ENCODE results near the gene TOP1. TPM values are rescaled to one million over a fixed set of nuclear protein-coding genes. Genes with fewer than 3 reads are reported as not detected.

The TOP1 gene
- total RNA-seq, 2 donors from 2014 or later = 78.8 to 82.5 TPM

- 89 to 94% methylated on average over 4 to 6 of the region's 6 CpGs for WGBS, 2 experiments (ENCODE audit: insufficient coverage in 1 of 2, insufficient read length in 1 of 2)
- Mint-ChIP-seq H3K9me3 (peaks cover 3% of the 10 kb centered on the region), H3K4me3 (no peak overlapping the region), H3K4me1 (peaks cover 59% of the 10 kb centered on the region), H3K36me3 (ENCODE audit: low read depth) (peaks cover 12% of the 10 kb centered on the region), H3K27ac (no peak overlapping the region), H3K27me3 (ENCODE audit: insufficient read depth) (peaks cover 33% of the 10 kb centered on the region)
- Histone ChIP-seq H3K4me1 (ENCODE audit: control insufficient read depth, insufficient read depth, low read length) (peaks cover 10% of the 10 kb centered on the region), H3K36me3 (ENCODE audit: control insufficient read depth, insufficient read depth, low read length) (peaks cover 6% of the 10 kb centered on the region), H3K9ac (ENCODE audit: extremely low read depth, low read length, poor library complexity, severe bottlenecking) (no peak overlapping the region), H3K27ac (ENCODE audit: low read depth, low read length) (no peak overlapping the region), H3K4me3 (ENCODE audit: low read length) (no peak overlapping the region), H3K27me3 (ENCODE audit: control insufficient read depth, insufficient read depth, low read length, poor library complexity, severe bottlenecking) (peaks cover 14% of the 10 kb centered on the region), H3K9me3 (ENCODE audit: control insufficient read depth, low read length) (no peaks in the 10 kb centered on the region)
- no peak for DNase-seq
- no peak for TF ChIP-seq CTCF (conservative IDR thresholded peaks at IDR 0.05)
Observed at GRCh38 chr20:41052742-41053419, 24.3 kb downstream of the TOP1 start.

- Mint-ChIP-seq H3K36me3 (ENCODE audit: low read depth) (peaks cover 12% of the 10 kb centered on the region), H3K4me1 (peaks cover 49% of the 10 kb centered on the region), H3K27me3 (ENCODE audit: insufficient read depth) (peaks cover 33% of the 10 kb centered on the region), H3K27ac (no peak overlapping the region), H3K9me3 (peaks cover 3% of the 10 kb centered on the region), H3K4me3 (no peak overlapping the region)
- H3K36me3 ChIP-seq (ENCODE audit: control insufficient read depth, insufficient read depth, low read length) = peaks cover 9% of the 10 kb centered on the region
- WGBS, 2 experiments (ENCODE audit: insufficient coverage in 1 of 2, insufficient read length in 1 of 2) = 93 to 97% methylated on average over 4 to 9 of the region's 10 CpGs
- H3K9ac ChIP-seq (ENCODE audit: extremely low read depth, low read length, poor library complexity, severe bottlenecking) = no peak overlapping the region
- no peaks in the 10 kb centered on the region for H3K9me3 ChIP-seq (ENCODE audit: control insufficient read depth, low read length)
- no peak for DNase-seq
- no peak overlapping the region for H3K27ac ChIP-seq (ENCODE audit: low read depth, low read length)
- H3K4me1 ChIP-seq (ENCODE audit: control insufficient read depth, insufficient read depth, low read length) = peaks cover 6% of the 10 kb centered on the region
- no peak overlapping the region for H3K4me3 ChIP-seq (ENCODE audit: low read length)
- TF ChIP-seq CTCF (conservative IDR thresholded peaks at IDR 0.05) = no peak
- H3K27me3 ChIP-seq (ENCODE audit: control insufficient read depth, insufficient read depth, low read length, poor library complexity, severe bottlenecking) = peaks cover 14% of the 10 kb centered on the region
Observed at GRCh38 chr20:41054070-41054846, 25.6 kb downstream of the TOP1 start.

GRCh38 chr20:41054847-41055230 is 26.2 kb downstream of the TOP1 start:
- no peak overlapping the region for H3K4me3 Mint-ChIP-seq
- no peak for TF ChIP-seq CTCF (conservative IDR thresholded peaks at IDR 0.05)
- peaks cover 33% of the 10 kb centered on the region for H3K27me3 Mint-ChIP-seq (ENCODE audit: insufficient read depth)
- Histone ChIP-seq H3K36me3 (ENCODE audit: control insufficient read depth, insufficient read depth, low read length) (peaks cover 13% of the 10 kb centered on the region), H3K27me3 (ENCODE audit: control insufficient read depth, insufficient read depth, low read length, poor library complexity, severe bottlenecking) (peaks cover 14% of the 10 kb centered on the region), H3K9me3 (ENCODE audit: control insufficient read depth, low read length) (no peaks in the 10 kb centered on the region), H3K4me1 (ENCODE audit: control insufficient read depth, insufficient read depth, low read length) (peaks cover 6% of the 10 kb centered on the region), H3K9ac (ENCODE audit: extremely low read depth, low read length, poor library complexity, severe bottlenecking) (no peak overlapping the region), H3K27ac (ENCODE audit: low read depth, low read length) (no peak overlapping the region), H3K4me3 (ENCODE audit: low read length) (no peak overlapping the region)
- peaks cover 15% of the 10 kb centered on the region for H3K36me3 Mint-ChIP-seq (ENCODE audit: low read depth)
- peaks cover 44% of the 10 kb centered on the region for H3K4me1 Mint-ChIP-seq
- H3K27ac Mint-ChIP-seq = no peak overlapping the region
- 22% methylated on average over 2 of the region's 2 CpGs; no CpG with 5 or more reads in 1 of the 2 experiments for WGBS, 2 experiments (ENCODE audit: insufficient coverage in 1 of 2, insufficient read length in 1 of 2)
- no peak for DNase-seq
- H3K9me3 Mint-ChIP-seq = peaks cover 3% of the 10 kb centered on the region
